Hematopoietic multipotent progenitor cell treated with erythropoietin and hydrocortisone succinate and interleukin-3 and kit ligand, for 6 days (in vitro differentiated cells): ENCODE measurements around the gene TTC4.
A peak's percentile ranks its signal among the peaks of the same experiment; 100 is the strongest.

Source experiments
- DNase-seq: peaks from one replicate; pipeline ENCODE4 v3.0.0-alpha.2; 2015

TTC4 gene

GRCh38 chr1:54706419-54706818 is 9.2 kb upstream of the TTC4 start:
- no peak for DNase-seq

- DNase-seq, result no peak
Observed at GRCh38 chr1:54708385-54708784, 7.3 kb upstream of the TTC4 start.

- no peak for DNase-seq
Observed at GRCh38 chr1:54709547-54710292, 5.9 kb upstream of the TTC4 start.

- peak; percentile 9 for DNase-seq
Observed at GRCh38 chr1:54710434-54710833, 5.2 kb upstream of the TTC4 start.

GRCh38 chr1:54710841-54711240 is 4.8 kb upstream of the TTC4 start:
- DNase-seq, result no peak

- no peak for DNase-seq
Observed at GRCh38 chr1:54711536-54711935, 4.1 kb upstream of the TTC4 start.

GRCh38 chr1:54714881-54715492 is 674 bp upstream of the TTC4 start:
- no peak for DNase-seq

- no peak for DNase-seq
Observed at GRCh38 chr1:54716299-54717047, 812 bp downstream of the TTC4 start.

- no peak for DNase-seq
Observed at GRCh38 chr1:54721719-54722118, 6.1 kb downstream of the TTC4 start.

- peak; percentile 74 for DNase-seq
Observed at GRCh38 chr1:54723985-54724384, 8.3 kb downstream of the TTC4 start.

- no peak for DNase-seq
Observed at GRCh38 chr1:54724771-54725170, 9.1 kb downstream of the TTC4 start.

- DNase-seq, result no peak
Observed at GRCh38 chr1:54728027-54728426, 12.4 kb downstream of the TTC4 start.

- no peak for DNase-seq
Observed at GRCh38 chr1:54736685-54737084, 21.0 kb downstream of the TTC4 start.

- DNase-seq, result no peak
Observed at GRCh38 chr1:54738244-54738643, 22.6 kb downstream of the TTC4 start.

- DNase-seq, result no peak
Observed at GRCh38 chr1:54741531-54741930, 25.9 kb downstream of the TTC4 start.

GRCh38 chr1:54742282-54742681 is 26.6 kb downstream of the TTC4 start:
- no peak for DNase-seq

- DNase-seq, result no peak
Observed at GRCh38 chr1:54743416-54744226, 28.0 kb downstream of the TTC4 start.

GRCh38 chr1:54744696-54745095 is 29.0 kb downstream of the TTC4 start:
- no peak for DNase-seq

- DNase-seq, result no peak
Observed at GRCh38 chr1:54745274-54745673, 29.6 kb downstream of the TTC4 start.

GRCh38 chr1:54745864-54746263 is 30.2 kb downstream of the TTC4 start:
- DNase-seq, result no peak

GRCh38 chr1:54748094-54748835 is 32.6 kb downstream of the TTC4 start:
- no peak for DNase-seq

GRCh38 chr1:54750596-54750995 is 34.9 kb downstream of the TTC4 start:
- DNase-seq, result no peak
